ENCODE results near the gene KATNB1. TPM values are rescaled to one million over a fixed set of nuclear protein-coding genes. Genes with fewer than 3 reads are reported as not detected.

The KATNB1 gene
- total and polyA plus RNA-seq, 4 experiments from 2014 or later = 23.6 to 26.1 (median 25.5) TPM

- Mint-ChIP-seq H3K36me3 (peaks cover 2 to 4% of the 10 kb centered on the region in 2 donors), H3K27ac (no peak overlapping the region), H3K4me1 (peaks cover 0 to 3% (median 0%) of the 10 kb centered on the region in 4 donors), H3K27me3 (no peaks in the 10 kb centered on the region), H3K9me3 (no peaks in the 10 kb centered on the region), H3K4me3 (no peak overlapping the region)
- Histone ChIP-seq H3K4me1 (ENCODE audit: insufficient read depth, low read length) (no peaks in the 10 kb centered on the region), H3K9me3 (ENCODE audit: control insufficient read depth in 1 of 2, low read length in 2 of 2) (no peaks in the 10 kb centered on the region), H3K27ac (ENCODE audit: low read depth, low read length) (no peak overlapping the region), H3K36me3 (ENCODE audit: insufficient read depth, low read length) (no peaks in the 10 kb centered on the region), H3K27me3 (ENCODE audit: insufficient read depth, low read length) (no peaks in the 10 kb centered on the region), H3K4me3 (ENCODE audit: low read length in 2 of 2) (no peak overlapping the region)
- POLR2A ChIA-PET (ENCODE audit: partially characterized antibody) = no interaction called here
- no peak for DNase-seq
- intact Hi-C loops (cut with micrococcal nuclease) = loop anchor here (5.0 kb wide), 3 partner anchors 182 to 728 kb away; partner anchors contain the start of gene CFAP20
- CTCF ChIA-PET (ENCODE audit: partially characterized antibody) = interaction anchor here (1.1 to 1.4 kb wide), 2 partner anchors 183 to 241 kb away, joined by 3 to 5 read pairs; no protein-coding TSS in a partner anchor
Measured at GRCh38 chr16:57759131-57759530, 23.6 kb downstream of the KATNB1 start.

GRCh38 chr16:57759541-57760356 lies 24.2 kb downstream of the KATNB1 start:
- ChIA-PET POLR2A (ENCODE audit: partially characterized antibody) (interaction anchor here (0.7 kb wide), 1 partner anchor 15 kb away, joined by 3 read pairs; no protein-coding TSS in a partner anchor), CTCF (ENCODE audit: partially characterized antibody) (no interaction called here)
- H3K9me3 Mint-ChIP-seq = no peaks in the 10 kb centered on the region
- H3K4me3 ChIP-seq (ENCODE audit: low read length in 2 of 2) = no peak overlapping the region
- H3K9me3 ChIP-seq (ENCODE audit: control insufficient read depth in 1 of 2, low read length in 2 of 2) = no peaks in the 10 kb centered on the region
- H3K27ac ChIP-seq (ENCODE audit: low read depth, low read length) = no peak overlapping the region
- H3K27me3 ChIP-seq (ENCODE audit: insufficient read depth, low read length) = no peaks in the 10 kb centered on the region
- no peak for DNase-seq
- no peak overlapping the region for H3K4me3 Mint-ChIP-seq
- intact Hi-C loops (cut with micrococcal nuclease) = loop anchor here (5.0 kb wide), 3 partner anchors 182 to 728 kb away; partner anchors contain the start of gene CFAP20
- no peaks in the 10 kb centered on the region for H3K36me3 ChIP-seq (ENCODE audit: insufficient read depth, low read length)
- H3K27ac Mint-ChIP-seq = peak overlapping the region in 2 of 7 donors; percentile 43 to 59
- H3K36me3 Mint-ChIP-seq = peaks cover 0 to 2% of the 10 kb centered on the region in 2 donors
- no peaks in the 10 kb centered on the region for H3K4me1 ChIP-seq (ENCODE audit: insufficient read depth, low read length)
- H3K4me1 Mint-ChIP-seq = peaks cover 0 to 3% (median 0%) of the 10 kb centered on the region in 4 donors
- H3K27me3 Mint-ChIP-seq = no peaks in the 10 kb centered on the region

GRCh38 chr16:57760357-57761160 lies 25.0 kb downstream of the KATNB1 start:
- POLR2A ChIA-PET (ENCODE audit: partially characterized antibody) = interaction anchor here (0.7 kb wide), 1 partner anchor 16 kb away, joined by 3 read pairs; no protein-coding TSS in a partner anchor
- Mint-ChIP-seq H3K9me3 (no peaks in the 10 kb centered on the region), H3K27me3 (no peaks in the 10 kb centered on the region), H3K4me3 (no peak overlapping the region), H3K4me1 (peaks cover 0 to 3% (median 0%) of the 10 kb centered on the region in 4 donors), H3K36me3 (peaks cover 0 to 2% of the 10 kb centered on the region in 2 donors), H3K27ac (peak overlapping the region in 1 of 7 donors; percentile 59)
- H3K27ac ChIP-seq (ENCODE audit: low read depth, low read length) = no peak overlapping the region
- CTCF ChIA-PET (ENCODE audit: partially characterized antibody) = interaction anchor here (1.2 to 1.3 kb wide), 2 partner anchors 9 to 138 kb away, joined by 3 read pairs; no protein-coding TSS in a partner anchor
- no peaks in the 10 kb centered on the region for H3K36me3 ChIP-seq (ENCODE audit: insufficient read depth, low read length)
- no peak overlapping the region for H3K4me3 ChIP-seq (ENCODE audit: low read length in 2 of 2)
- no peaks in the 10 kb centered on the region for H3K4me1 ChIP-seq (ENCODE audit: insufficient read depth, low read length)
- no peaks in the 10 kb centered on the region for H3K9me3 ChIP-seq (ENCODE audit: control insufficient read depth in 1 of 2, low read length in 2 of 2)
- DNase-seq = no peak
- intact Hi-C loops (cut with micrococcal nuclease) = no loop called here
- H3K27me3 ChIP-seq (ENCODE audit: insufficient read depth, low read length) = no peaks in the 10 kb centered on the region

- H3K4me1 ChIP-seq (ENCODE audit: insufficient read depth, low read length) = no peaks in the 10 kb centered on the region
- no peak overlapping the region for H3K4me3 Mint-ChIP-seq
- no peaks in the 10 kb centered on the region for H3K9me3 ChIP-seq (ENCODE audit: control insufficient read depth in 1 of 2, low read length in 2 of 2)
- DNase-seq = no peak
- intact Hi-C loops (cut with micrococcal nuclease) = no loop called here
- no peaks in the 10 kb centered on the region for H3K27me3 ChIP-seq (ENCODE audit: insufficient read depth, low read length)
- POLR2A ChIA-PET (ENCODE audit: partially characterized antibody) = no interaction called here
- H3K27ac Mint-ChIP-seq = no peak overlapping the region
- no peaks in the 10 kb centered on the region for H3K36me3 Mint-ChIP-seq
- CTCF ChIA-PET (ENCODE audit: partially characterized antibody) = interaction anchor here (1.2 to 1.3 kb wide), 2 partner anchors 9 to 137 kb away, joined by 3 read pairs; no protein-coding TSS in a partner anchor
- H3K4me3 ChIP-seq (ENCODE audit: low read length in 2 of 2) = no peak overlapping the region
- H3K27me3 Mint-ChIP-seq = no peaks in the 10 kb centered on the region
- H3K36me3 ChIP-seq (ENCODE audit: insufficient read depth, low read length) = no peaks in the 10 kb centered on the region
- no peaks in the 10 kb centered on the region for H3K9me3 Mint-ChIP-seq
- H3K27ac ChIP-seq (ENCODE audit: low read depth, low read length) = no peak overlapping the region
- H3K4me1 Mint-ChIP-seq = peaks cover 0 to 3% (median 0%) of the 10 kb centered on the region in 4 donors
Measured at GRCh38 chr16:57761301-57761700, 25.7 kb downstream of the KATNB1 start.

- Histone ChIP-seq H3K27ac (ENCODE audit: low read depth, low read length) (no peak overlapping the region), H3K4me3 (ENCODE audit: low read length in 2 of 2) (no peak overlapping the region), H3K27me3 (ENCODE audit: insufficient read depth, low read length) (no peaks in the 10 kb centered on the region), H3K36me3 (ENCODE audit: insufficient read depth, low read length) (no peaks in the 10 kb centered on the region), H3K9me3 (ENCODE audit: control insufficient read depth in 1 of 2, low read length in 2 of 2) (no peaks in the 10 kb centered on the region), H3K4me1 (ENCODE audit: insufficient read depth, low read length) (no peaks in the 10 kb centered on the region)
- Mint-ChIP-seq H3K4me3 (no peak overlapping the region), H3K9me3 (no peaks in the 10 kb centered on the region), H3K27ac (no peak overlapping the region), H3K27me3 (no peaks in the 10 kb centered on the region), H3K36me3 (no peaks in the 10 kb centered on the region), H3K4me1 (peaks cover 0 to 3% (median 0%) of the 10 kb centered on the region in 4 donors)
- ChIA-PET CTCF (ENCODE audit: partially characterized antibody) (interaction anchor here (1.2 to 1.3 kb wide), 2 partner anchors 8 to 137 kb away, joined by 3 read pairs; no protein-coding TSS in a partner anchor), POLR2A (ENCODE audit: partially characterized antibody) (no interaction called here)
- intact Hi-C loops (cut with micrococcal nuclease) = no loop called here
- no peak for DNase-seq
Measured at GRCh38 chr16:57761957-57762356, 26.4 kb downstream of the KATNB1 start.

GRCh38 chr16:57762365-57763040 lies 26.9 kb downstream of the KATNB1 start:
- Histone ChIP-seq H3K4me1 (ENCODE audit: insufficient read depth, low read length) (no peaks in the 10 kb centered on the region), H3K27me3 (ENCODE audit: insufficient read depth, low read length) (no peaks in the 10 kb centered on the region), H3K9me3 (ENCODE audit: control insufficient read depth in 1 of 2, low read length in 2 of 2) (no peaks in the 10 kb centered on the region), H3K4me3 (ENCODE audit: low read length in 2 of 2) (no peak overlapping the region), H3K27ac (ENCODE audit: low read depth, low read length) (no peak overlapping the region), H3K36me3 (ENCODE audit: insufficient read depth, low read length) (no peaks in the 10 kb centered on the region)
- no peaks in the 10 kb centered on the region for H3K9me3 Mint-ChIP-seq
- intact Hi-C loops (cut with micrococcal nuclease) = no loop called here
- peak overlapping the region in 1 of 7 donors; percentile 24 for H3K27ac Mint-ChIP-seq
- H3K36me3 Mint-ChIP-seq = no peaks in the 10 kb centered on the region
- H3K4me1 Mint-ChIP-seq = peaks cover 0 to 3% (median 0%) of the 10 kb centered on the region in 4 donors
- POLR2A ChIA-PET (ENCODE audit: partially characterized antibody) = no interaction called here
- H3K4me3 Mint-ChIP-seq = no peak overlapping the region
- CTCF ChIA-PET (ENCODE audit: partially characterized antibody) = no interaction called here
- no peak for DNase-seq
- no peaks in the 10 kb centered on the region for H3K27me3 Mint-ChIP-seq
